GM21825 (cell line): ENCODE results near the gene SEC14L2.
"Not testable (repeated sequence)": the region's sequence is repeated elsewhere in the genome, so short reads cannot be mapped to it uniquely, and the experiment has no call there.

Experiments
- ATAC-seq: cut with Tn5 transposase; IDR thresholded peaks from one replicate; pipeline ENCODE4 v1.9.1; 2021; ENCODE audit warnings: mild to moderate bottlenecking, moderate library complexity; ENCODE audit not compliant: unreplicated experiment

Gene SEC14L2

GRCh38 chr22:30447656-30448055, 50.8 kb downstream of the SEC14L2 start:
- ATAC-seq, result no peak

GRCh38 chr22:30451488-30451887, 54.7 kb downstream of the SEC14L2 start:
- not testable (repeated sequence) for ATAC-seq

GRCh38 chr22:30452861-30453260, 56.0 kb downstream of the SEC14L2 start:
- ATAC-seq, result no peak

- ATAC-seq, result no peak
Measured at GRCh38 chr22:30453731-30454510, 57.1 kb downstream of the SEC14L2 start.

- no peak for ATAC-seq
Measured at GRCh38 chr22:30455075-30455840, 58.4 kb downstream of the SEC14L2 start.

GRCh38 chr22:30457981-30458380, 61.2 kb downstream of the SEC14L2 start:
- ATAC-seq, result no peak

GRCh38 chr22:30459181-30460052, 62.6 kb downstream of the SEC14L2 start:
- ATAC-seq, result no peak

- ATAC-seq, result no peak
Measured at GRCh38 chr22:30460147-30460546, 63.3 kb downstream of the SEC14L2 start.

- ATAC-seq, result not testable (repeated sequence)
Measured at GRCh38 chr22:30460555-30460954, 63.7 kb downstream of the SEC14L2 start.

- ATAC-seq, result no peak
Measured at GRCh38 chr22:30469165-30469564, 72.3 kb downstream of the SEC14L2 start.

GRCh38 chr22:30470655-30471054, 73.8 kb downstream of the SEC14L2 start:
- ATAC-seq, result no peak

GRCh38 chr22:30471616-30472318, 74.9 kb downstream of the SEC14L2 start, which contains the start of gene SEC14L3:
TSS of gene SEC14L3 (minus strand) at chr22:30472017. CDS start at chr22:30471958, 59 bp downstream.
- no peak for ATAC-seq

- ATAC-seq, result no peak
Measured at GRCh38 chr22:30472994-30473720, 76.3 kb downstream of the SEC14L2 start.

- no peak for ATAC-seq
Measured at GRCh38 chr22:30474121-30474520, 77.3 kb downstream of the SEC14L2 start.
